ENCODE measurements around the gene MRGPRX1.
"Not testable (repeated sequence)": the region's sequence is repeated elsewhere in the genome, so short reads cannot be mapped to it uniquely, and the experiment has no call there.

MRGPRX1 gene

DNA sequence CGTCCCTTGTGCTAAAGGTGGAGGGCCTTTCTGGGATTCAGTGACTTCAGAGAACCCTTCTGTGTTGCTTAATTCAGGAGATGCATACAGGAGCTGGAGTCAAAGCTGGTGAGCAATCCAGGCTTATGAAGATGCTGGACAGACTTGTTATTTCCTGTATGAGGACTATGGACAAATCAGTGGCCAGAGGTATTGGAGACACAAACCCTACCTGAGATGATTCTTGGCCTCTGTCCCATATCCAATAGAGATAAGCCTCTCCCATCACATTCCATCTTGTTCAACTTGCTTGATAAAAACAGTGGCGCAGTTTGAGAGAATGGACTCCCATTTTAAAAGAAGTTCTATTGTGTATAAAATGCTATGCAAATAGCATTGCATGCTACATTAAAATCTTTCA, at the start of gene MRGPRX1:
Gene MRGPRX1 (minus strand): TSS at position 101 of the 400 bp plus-strand sequence. CDS start 4,630 bp downstream, outside the sequence.
- DNase-seq = no peak

DNA sequence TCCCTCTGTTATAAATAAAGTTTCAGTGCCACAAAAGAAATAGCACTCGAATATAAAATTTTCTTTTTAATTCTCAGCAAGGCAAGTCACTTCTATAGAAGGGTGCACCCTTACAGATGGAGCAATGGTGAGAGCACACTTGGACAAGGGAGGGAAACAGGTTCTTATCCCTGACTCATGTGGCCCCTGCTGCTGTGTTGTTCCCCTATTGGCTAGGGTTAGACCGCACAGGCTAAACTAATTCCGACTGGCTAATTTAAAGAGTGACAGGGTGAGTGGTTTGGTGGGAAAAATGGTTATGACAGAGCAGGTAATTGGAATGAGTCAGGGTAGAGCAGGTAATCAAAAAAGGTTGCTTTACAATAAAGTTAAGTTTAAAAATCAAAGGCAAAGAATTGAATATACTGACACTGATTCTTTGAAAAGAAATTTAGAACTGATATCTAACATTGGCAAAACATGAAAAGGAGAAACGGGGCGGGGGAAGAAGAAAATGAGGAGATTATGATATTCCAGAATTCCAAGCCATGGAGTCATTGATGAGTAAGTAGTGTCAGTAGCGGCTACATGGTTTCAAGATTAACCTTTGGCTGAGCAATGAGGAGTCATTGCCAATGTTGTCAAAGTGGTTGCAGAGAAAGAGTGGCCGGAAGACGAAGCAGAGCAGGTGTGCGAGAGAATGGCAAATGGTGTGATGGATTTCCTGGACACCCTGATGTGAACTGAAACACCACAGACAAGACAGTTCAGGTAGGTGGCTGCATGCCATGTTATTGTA, 48.4 kb upstream of the MRGPRX1 start:
- DNase-seq = no peak

DNA sequence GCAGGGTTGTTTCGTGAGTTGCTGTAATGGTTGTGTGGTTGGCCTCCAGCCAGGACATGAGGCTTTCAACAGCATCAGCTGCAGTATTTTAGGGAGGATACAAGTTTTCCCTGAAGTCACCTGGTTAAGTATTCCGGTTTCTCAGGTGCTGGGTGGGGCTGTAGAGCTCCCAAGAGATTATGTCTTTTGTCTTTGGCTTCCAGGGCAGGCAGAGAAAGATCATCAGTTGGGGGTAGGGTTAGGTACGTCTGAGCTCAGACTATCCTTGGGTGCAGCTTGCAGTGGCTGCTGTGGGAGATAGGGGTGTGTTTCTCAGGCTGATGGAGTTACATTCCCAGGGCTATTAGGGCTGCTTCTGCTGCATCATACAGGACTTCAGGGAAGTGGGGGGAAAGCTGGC, 47.5 kb upstream of the MRGPRX1 start:
- DNase-seq = no peak

DNA sequence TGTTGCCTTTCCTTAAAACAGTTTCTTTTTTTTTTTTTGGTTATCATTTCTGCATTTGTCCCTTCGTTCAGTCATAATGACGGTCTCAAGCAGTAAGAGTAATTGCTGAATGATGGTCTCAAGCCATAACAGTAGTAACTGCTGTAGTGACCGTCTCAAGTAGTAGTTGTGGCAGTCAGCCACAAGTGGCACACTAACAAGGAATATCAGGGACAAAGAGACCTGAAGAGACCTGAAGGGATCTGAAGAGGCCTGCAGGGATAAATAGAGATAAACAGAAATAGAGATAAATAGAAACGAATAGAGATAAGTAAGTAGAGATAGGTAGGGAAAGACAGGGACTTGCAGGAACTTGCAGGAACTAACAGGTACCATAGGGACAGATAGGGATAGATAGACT, 42.7 kb upstream of the MRGPRX1 start:
- no peak for DNase-seq

DNA sequence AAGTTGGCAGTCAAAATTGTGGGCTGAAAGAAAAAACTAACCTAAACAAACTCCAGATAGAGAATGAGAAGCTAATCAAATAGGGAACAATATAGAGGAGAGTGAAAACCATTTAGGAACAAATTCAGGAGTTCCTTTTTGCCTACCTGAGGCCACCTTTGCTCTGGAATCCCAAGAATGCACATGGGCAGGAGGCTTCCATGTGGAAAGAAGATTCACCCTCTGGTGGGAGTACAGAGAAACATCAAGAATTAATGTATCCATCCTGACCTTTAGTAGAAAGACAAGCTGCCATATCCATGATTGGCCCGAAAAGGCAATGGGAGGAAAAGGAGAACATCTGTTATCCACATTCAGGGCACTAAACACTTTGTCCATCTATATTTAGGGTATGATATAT, 35.0 kb upstream of the MRGPRX1 start:
- DNase-seq = no peak

DNA sequence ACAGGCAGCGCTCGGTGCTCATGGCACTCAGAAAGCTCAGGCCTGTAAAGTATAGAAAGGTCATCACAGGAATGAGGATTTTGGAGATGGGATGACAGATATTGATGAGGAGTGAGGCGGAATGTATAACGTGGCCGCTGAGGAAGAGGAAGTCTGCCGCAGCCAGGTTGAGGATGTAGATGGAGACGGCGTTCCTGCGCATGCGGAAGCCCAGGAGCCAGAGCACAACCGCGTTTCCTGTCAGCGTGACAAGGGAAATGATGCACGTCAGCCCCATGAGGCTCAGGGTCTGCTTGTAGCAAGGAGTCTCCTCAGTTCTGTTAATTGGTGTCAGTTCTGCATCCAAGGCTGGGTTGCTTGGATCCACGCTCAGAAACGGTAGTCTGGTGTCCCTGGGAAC, 33.1 kb upstream of the MRGPRX1 start:
- no peak for DNase-seq

DNA sequence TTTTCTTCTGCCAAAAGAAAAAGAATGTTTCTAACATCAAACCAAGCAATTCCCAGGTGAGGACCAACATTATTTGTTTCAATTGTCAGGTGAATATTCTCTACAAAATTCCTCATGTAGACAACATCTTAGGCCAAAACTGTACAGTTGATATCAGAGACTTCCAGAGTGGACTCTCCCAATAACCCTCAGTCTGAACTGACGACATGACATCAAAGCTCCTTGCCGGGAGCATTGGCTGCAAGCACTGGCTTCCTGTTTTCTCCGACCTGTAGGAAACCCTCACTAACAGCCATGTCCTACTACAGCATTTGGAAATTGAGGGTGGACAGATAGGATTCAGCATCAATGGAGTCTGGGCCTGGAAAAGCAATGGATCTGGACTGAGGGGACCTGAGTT, 30.5 kb upstream of the MRGPRX1 start:
- DNase-seq = no peak

DNA sequence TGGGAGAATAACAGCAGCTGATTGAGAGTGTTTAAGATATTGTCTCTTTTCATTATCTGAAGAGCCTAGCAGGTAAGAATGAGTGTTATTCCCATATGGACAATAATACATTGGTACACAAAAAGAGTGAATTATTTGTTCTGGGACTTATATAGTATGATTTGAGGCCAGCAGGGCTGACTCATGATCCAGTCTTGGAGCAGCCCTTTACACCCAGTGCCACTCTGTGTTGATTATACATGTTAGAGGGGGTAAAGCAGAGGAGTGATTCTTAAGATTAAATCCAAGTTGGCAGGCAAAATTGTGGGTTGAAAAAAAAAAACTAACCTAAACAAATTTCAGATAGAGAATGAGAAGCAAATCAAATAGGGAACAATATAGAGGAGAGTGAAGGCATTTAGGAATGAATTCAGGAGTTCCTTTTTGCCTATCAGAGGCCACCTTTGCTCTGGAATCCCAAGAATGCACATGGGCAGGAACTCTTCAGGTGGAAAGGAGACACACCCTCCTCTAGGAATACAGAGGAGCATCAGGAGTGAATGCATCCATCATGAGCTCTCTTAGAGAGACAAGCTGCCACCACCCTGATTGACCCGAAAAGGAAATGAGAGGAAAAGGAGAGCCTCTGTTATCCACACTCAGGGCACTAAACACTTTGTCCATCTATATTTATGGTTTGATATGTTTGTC, 19.2 kb upstream of the MRGPRX1 start:
- no peak for DNase-seq

DNA sequence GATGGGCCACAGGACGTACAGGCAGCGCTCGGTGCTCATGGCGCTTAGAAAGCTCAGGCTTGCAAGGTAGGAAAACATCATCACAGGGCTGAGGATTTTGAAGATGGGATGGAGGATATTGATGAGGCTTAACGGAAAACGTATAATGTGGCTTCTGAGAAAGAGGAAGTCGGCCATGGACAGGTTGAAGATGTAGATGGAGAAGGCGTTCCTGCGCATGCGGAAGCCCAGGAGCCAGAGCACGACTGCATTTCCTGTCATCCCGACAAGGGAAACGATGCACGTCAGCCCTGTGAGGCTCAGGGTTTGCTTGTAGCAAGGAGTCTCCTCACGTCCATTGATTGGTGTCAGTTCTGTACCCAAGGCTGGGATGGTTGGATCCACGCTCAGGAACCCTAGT, 17.4 kb upstream of the MRGPRX1 start:
- DNase-seq = no peak

DNA sequence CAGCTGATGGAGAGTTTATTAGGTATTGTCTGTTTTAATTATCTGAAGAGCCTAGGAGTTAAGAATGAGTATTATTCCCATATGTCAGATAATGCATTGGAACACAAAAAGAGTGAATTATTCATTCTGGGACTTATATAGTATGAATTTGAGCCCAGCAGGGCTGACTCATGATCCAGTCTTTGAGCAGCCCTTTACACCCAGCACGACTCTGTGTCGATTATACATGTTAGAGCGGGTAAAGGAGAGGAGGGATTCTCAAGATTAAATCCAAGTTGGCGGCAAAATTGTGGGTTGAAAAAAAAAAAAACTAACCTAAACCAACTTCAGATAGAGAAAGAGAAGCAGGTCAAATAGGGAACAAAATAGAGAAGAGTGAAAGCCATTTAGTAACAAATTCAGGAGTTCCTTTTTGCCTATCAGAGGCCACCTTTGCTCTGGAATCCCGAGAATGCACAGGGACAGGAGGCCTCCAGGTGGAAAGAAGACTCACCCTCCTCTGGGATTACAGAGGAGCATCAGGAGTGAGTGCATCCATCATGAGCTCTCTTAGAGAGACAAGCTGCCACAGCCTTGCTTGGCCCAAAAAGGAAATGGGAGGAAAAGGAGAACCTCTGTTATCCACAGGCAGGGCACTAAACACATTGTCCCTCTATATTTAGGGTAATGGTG, 3.1 kb downstream of the MRGPRX1 start:
- no peak for DNase-seq

DNA sequence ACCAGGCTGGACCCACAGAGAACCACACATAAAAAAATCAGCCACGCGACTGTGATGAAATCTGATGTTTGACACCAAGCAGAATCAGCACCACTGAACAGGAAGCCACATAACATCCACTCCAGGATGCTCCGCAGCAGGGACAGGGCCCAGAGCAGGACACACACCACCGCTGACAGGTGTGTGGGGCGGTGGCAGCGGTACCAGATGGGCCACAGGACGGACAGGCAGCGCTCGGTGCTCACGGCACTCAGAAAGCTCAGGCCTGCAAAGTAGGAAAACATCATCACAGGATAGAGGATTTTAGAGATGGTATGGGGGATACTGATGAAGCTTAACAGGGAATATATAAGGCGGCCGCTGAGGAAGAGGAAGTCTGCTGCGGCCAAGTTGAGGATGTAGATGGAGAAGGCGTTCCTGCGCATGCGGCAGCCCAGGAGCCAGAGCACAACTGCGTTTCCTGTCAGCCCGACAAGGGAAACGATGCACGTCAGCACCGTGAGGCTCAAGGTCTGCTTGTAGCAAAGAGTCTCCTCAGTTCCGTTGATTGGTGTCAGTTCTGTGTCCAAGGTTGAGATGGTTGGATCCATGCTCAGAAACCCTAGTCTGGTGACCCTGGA, 4.9 kb downstream of the MRGPRX1 start:
- no peak for DNase-seq

DNA sequence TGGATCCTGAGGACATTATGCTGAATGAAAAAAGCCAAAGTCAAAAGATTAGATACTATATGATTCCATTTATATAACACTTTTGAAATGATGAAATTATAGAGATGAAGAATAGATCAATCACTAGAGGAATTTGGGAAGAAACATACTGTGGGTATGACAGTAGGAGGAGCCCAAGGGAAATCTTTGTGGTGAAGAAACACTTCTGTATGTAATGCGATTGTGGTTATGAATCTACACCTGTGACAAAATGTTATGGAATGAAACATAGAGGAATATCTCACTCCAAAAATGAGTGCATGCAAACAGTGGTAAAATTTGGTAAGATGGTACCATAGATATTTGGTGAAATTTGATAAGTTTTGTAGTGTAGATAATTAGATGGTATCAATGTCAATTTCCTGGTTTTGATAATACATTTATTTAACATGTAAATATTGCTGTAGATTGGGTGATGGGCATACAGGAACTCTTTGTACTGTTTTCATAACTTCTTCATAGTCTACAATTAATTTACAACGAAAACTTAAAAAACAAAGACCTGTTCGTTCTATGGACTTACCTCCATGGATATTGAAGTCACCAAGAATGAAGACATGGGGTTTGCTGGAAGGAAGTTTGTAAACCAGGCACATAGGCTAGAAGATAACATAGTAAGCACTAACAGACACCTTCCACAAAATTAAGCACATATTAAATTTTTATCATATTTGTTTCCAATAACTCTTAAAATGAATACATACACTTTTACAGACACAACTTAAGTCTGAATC, 11.5 kb downstream of the MRGPRX1 start:
- no peak for DNase-seq

DNA sequence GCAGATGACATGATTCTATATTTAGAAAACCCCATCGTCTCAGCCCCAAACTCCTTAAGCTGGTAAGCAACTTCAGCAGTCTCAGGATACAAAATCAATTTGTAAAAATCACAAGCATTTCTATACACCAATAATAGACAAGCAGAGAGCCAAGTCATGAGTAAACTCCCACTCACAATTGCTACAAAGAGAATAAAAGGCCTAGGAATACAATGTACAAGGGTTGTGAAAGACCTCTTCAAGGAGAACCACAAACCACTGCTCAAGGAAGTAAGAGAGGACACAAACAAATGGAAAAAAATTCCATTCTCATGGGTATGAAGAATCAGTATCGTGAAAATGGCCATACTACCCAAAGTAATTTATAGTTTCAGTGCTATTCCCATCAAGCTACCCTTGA, 13.8 kb downstream of the MRGPRX1 start:
- DNase-seq = not testable (repeated sequence)

DNA sequence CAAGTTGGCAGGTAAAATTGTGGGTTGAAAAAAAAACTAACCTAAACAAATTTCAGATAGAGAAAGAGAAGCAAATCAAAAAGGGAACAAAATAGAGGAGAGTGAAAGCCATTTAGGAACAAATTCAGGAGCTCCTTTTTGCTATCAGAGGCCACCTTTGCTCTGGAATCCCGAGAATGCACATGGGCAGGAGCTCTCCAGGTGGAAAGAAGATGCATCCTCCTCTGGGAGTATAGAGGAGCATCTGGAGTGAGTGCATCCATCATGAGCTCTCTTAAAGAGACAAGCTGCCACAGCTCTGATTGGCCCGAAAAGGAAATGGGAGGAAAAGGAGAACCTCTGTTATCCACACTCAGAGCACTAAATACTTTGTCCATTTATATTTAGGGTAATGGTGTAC, 26.3 kb downstream of the MRGPRX1 start:
- no peak for DNase-seq

DNA sequence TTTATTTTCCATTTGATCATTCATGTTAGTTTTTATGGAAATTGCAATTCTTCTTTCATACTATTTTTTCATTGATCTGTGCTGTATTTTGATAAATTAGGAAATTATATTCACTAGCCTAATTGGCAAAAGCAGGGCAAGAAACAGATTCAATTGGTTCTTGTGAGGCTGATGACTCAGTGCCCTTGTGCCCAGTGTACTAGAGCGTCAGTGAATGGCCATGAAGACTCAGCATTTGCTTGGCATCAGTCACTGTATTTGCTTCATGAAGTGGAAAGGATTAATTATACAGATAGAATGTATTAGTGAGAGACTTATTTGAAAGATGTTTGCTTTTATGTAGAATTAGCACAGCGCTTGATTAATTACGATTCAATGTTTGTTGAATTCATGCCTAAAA, 31.8 kb downstream of the MRGPRX1 start:
- no peak for DNase-seq

DNA sequence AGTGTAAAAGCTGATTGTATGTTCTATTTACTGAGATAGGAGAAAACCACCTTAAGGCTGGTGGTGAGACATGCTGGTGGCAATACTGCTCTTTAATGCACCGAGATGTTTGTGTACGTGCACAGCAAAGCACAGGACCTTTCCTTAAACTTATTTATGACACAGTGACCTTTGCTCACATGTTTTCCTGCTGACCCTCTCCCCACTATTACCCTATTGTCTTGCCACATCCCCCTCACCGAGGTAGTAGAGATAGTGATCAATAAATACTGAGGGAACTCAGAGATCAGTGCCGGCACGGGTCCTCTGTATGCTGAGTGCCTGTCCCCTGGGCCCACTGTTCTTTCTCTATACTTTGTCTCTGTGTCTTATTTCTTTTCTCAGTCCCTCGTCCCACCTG, 38.6 kb downstream of the MRGPRX1 start:
- DNase-seq = not testable (repeated sequence)

DNA sequence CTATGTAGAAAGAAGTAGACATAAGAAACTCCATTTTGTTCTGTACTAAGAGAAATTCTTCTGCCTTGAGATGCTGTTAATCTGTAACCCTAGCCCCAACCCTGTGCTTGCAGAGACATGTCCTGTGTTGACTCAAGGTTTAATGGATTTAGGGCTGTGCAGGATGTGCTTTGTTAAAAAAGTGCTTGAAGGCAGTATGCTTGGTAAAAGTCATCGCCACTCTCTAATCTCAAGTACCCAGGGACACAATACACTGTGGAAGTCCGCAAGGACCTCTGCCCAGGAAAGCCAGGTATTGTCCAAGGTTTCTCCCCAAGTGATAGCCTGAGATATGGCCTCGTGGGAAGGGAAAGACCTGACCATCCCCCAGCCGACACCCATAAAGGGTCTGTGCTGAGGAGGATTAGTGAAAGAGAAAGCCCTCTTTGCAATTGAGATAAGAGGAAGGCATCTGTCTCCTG, 39.0 kb downstream of the MRGPRX1 start:
- not testable (repeated sequence) for DNase-seq

DNA sequence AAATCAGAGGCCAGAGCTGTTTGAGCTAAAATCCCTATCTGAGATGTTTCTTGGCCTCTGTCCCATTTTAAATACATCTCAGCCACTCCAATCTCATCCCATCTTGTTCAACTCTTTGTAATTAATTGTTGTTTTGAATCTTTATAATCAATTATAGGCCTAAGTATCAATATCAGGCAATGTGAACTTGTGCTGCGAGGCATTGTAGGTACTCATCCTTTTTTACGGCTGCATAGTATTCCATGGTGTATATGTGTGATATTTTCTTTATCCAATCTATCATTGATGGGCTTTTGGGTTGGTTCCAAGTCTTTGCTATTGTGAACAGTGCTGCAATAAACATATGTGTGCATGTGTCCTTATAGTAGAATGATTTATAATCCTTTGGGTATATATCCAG, 47.5 kb downstream of the MRGPRX1 start:
- not testable (repeated sequence) for DNase-seq

DNA sequence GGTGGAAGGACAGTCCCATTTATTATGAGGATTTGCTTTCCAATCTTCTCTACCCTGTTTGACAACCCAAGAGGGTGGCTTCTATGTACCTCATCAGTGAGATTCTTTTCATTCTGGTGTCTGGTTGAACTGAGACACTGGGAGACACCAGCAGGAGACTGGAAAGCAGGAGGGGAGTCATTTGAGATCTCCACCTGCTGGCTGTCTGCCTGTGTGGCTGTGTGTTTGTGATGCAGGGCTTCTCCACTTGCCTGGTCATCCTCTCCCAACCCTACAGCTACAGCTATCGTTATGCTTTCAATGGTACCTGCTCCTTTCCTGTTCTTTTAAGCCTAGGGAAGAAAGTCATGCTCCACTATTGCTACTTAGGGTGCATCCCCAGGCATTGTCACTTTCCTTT, 48.6 kb downstream of the MRGPRX1 start:
- DNase-seq = no peak

All from activated CD4-positive, CD25-positive, alpha-beta regulatory T cell (primary cell).